Activated CD4-positive, alpha-beta T cell treated with anti-CD3 and anti-CD28 coated beads, Interleukin-2, amount 10 ng/mL, durations not matched to agents 7 days and 5 days (primary cell): Measurements from ENCODE around the gene SLC2A8. TPM values are rescaled to one million over a fixed set of nuclear protein-coding genes. Genes with fewer than 3 reads are reported as not detected.

Source experiments
- CTCF ChIA-PET: fragments of 350-600 bp; sonication (Branson Sonifier 250); formaldehyde crosslinking; loops from one replicate; lab custom pipeline; 2021; ENCODE audit warnings: antibody characterized with exemption; lab: Charles Lee
- POLR2A ChIA-PET: fragments of 350-600 bp; sonication (Branson Sonifier 250); formaldehyde crosslinking; loops from one replicate; lab custom pipeline; 2021; ENCODE audit warnings: antibody characterized with exemption; lab: Charles Lee
- DNase-seq: peaks from one replicate; pipeline ENCODE4 v3.0.0-alpha.2; 2020
- H3K27ac Mint-ChIP-seq: one replicate; pipeline ENCODE4 v1.8.0; 2021; ENCODE audit warnings: mild to moderate bottlenecking, moderate library complexity, mixed read lengths
- H3K27me3 Mint-ChIP-seq: one replicate; pipeline ENCODE4 v1.8.0; 2021; ENCODE audit warnings: mixed read lengths
- H3K36me3 Mint-ChIP-seq: one replicate; pipeline ENCODE4 v1.8.0; 2021; ENCODE audit warnings: low read depth, mixed read lengths
- H3K4me1 Mint-ChIP-seq: one replicate; pipeline ENCODE4 v1.8.0; 2021; ENCODE audit warnings: mixed read lengths
- H3K4me3 Mint-ChIP-seq: one replicate; pipeline ENCODE4 v1.8.0; 2021; ENCODE audit warnings: mild to moderate bottlenecking, moderate library complexity, mixed read lengths
- H3K9me3 Mint-ChIP-seq: one replicate; pipeline ENCODE4 v1.8.0; 2021; ENCODE audit warnings: mixed read lengths
- total RNA-seq, 2 experiments: library from RNA; stranded (reverse); gene quantifications; one replicate each; pipeline ENCODE4 v1.2.3, GENCODE V29; 2021

SLC2A8 gene
- total RNA-seq, 2 experiments from 2014 or later = 4.3 to 4.6 TPM

- ChIA-PET POLR2A (no interaction called here), CTCF (interaction anchor here (1.0 to 1.5 kb wide), 2 partner anchors 22 to 27 kb away, joined by 3 to 6 read pairs; no protein-coding TSS in a partner anchor)
- Mint-ChIP-seq H3K27ac (no peak overlapping the region), H3K27me3 (no peaks in the 10 kb centered on the region), H3K4me3 (no peak overlapping the region), H3K36me3 (peaks cover 42% of the 10 kb centered on the region), H3K9me3 (no peaks in the 10 kb centered on the region), H3K4me1 (peaks cover 49% of the 10 kb centered on the region)
- DNase-seq = no peak
Measured at GRCh38 chr9:127428348-127428747, 31.4 kb downstream of the SLC2A8 start.

DNA sequence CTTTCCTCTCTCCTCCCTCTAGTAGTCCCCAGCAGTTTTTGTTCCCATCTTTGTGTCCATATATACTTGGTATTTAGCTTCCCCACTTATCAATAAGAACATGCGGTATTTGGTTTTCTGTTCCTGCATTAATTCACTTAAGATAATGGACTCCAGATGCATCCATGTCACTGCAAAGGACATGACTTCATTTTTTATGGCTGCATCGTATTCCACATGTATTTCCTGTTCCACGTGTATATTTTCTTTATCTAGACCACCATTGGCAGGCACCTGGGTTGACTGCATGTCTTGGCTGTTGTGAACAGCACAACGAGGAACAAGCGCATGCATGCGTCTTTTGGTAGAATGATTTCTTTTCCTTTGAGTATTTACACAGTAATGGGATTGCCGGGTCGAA, 33.4 kb downstream of the SLC2A8 start:
- no peak for DNase-seq
- Mint-ChIP-seq H3K4me1 (peaks cover 32% of the 10 kb centered on the region), H3K36me3 (peaks cover 58% of the 10 kb centered on the region), H3K4me3 (no peak overlapping the region), H3K9me3 (no peaks in the 10 kb centered on the region), H3K27me3 (no peaks in the 10 kb centered on the region), H3K27ac (no peak overlapping the region)
- ChIA-PET POLR2A (no interaction called here), CTCF (interaction anchor here (1.8 to 2.1 kb wide), 2 partner anchors 13 to 28 kb away, joined by 4 to 5 read pairs; no protein-coding TSS in a partner anchor)

- Mint-ChIP-seq H3K9me3 (peaks cover 3% of the 10 kb centered on the region), H3K27me3 (no peaks in the 10 kb centered on the region), H3K4me1 (peaks cover 11% of the 10 kb centered on the region), H3K36me3 (peaks cover 77% of the 10 kb centered on the region), H3K27ac (peak overlapping the region; percentile 66), H3K4me3 (no peak overlapping the region)
- ChIA-PET CTCF (interaction anchor here (0.7 kb wide), 1 partner anchor 1237 kb away, joined by 3 read pairs; no protein-coding TSS in a partner anchor), POLR2A (no interaction called here)
- no peak for DNase-seq
Measured at GRCh38 chr9:127437497-127438264, 40.7 kb downstream of the SLC2A8 start.

DNA sequence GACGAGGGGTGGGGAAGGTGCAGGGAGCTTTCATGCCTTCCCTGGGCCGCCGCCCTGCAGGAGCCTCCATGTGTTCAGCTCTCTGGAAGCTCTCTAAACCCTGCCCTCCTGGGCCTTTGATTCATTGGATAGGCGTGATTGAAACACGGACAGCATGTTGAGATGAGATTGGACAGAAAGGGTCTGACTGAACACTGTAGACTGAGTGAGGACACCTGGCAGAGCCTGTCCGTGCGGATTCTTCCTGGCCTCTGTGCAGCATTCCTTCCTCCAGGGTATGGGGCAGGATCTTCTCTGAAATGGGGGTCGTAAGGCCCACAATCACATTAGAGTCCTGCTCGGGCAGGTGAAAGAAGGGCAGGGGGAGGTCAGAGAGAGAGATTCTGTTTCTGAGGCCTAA, 41.4 kb downstream of the SLC2A8 start:
- no peak for DNase-seq
- Mint-ChIP-seq H3K9me3 (peaks cover 3% of the 10 kb centered on the region), H3K4me1 (peaks cover 11% of the 10 kb centered on the region), H3K36me3 (peaks cover 78% of the 10 kb centered on the region), H3K27me3 (no peaks in the 10 kb centered on the region), H3K4me3 (no peak overlapping the region), H3K27ac (no peak overlapping the region)
- CTCF ChIA-PET = no interaction called here
- POLR2A ChIA-PET = no interaction called here

DNA sequence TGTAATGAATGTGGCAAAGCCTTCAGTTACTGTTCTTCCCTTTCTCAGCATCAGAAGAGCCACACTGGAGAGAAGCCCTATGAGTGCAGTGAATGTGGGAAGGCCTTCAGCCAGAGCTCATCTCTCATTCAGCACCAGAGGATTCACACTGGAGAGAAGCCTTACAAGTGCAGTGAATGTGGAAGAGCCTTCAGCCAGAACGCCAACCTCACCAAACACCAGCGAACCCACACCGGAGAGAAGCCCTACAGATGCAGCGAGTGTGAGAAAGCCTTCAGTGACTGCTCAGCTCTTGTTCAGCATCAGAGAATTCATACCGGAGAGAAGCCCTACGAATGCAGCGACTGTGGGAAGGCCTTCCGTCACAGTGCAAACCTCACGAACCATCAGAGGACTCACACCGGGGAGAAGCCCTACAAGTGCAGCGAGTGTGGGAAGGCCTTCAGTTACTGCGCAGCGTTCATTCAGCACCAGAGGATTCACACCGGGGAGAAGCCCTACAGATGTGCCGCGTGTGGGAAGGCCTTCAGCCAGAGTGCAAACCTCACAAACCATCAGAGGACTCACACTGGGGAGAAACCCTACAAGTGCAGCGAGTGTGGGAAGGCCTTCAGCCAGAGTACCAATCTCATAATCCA, 47.4 kb downstream of the SLC2A8 start:
- Mint-ChIP-seq H3K27me3 (no peaks in the 10 kb centered on the region), H3K9me3 (peaks cover 22% of the 10 kb centered on the region), H3K27ac (no peak overlapping the region), H3K4me1 (peaks cover 21% of the 10 kb centered on the region), H3K4me3 (no peak overlapping the region), H3K36me3 (peaks cover 92% of the 10 kb centered on the region)
- CTCF ChIA-PET = interaction anchor here (1.3 kb wide), 1 partner anchor 46 kb away, joined by 4 read pairs; no protein-coding TSS in a partner anchor
- DNase-seq = no peak
- POLR2A ChIA-PET = no interaction called here

DNA sequence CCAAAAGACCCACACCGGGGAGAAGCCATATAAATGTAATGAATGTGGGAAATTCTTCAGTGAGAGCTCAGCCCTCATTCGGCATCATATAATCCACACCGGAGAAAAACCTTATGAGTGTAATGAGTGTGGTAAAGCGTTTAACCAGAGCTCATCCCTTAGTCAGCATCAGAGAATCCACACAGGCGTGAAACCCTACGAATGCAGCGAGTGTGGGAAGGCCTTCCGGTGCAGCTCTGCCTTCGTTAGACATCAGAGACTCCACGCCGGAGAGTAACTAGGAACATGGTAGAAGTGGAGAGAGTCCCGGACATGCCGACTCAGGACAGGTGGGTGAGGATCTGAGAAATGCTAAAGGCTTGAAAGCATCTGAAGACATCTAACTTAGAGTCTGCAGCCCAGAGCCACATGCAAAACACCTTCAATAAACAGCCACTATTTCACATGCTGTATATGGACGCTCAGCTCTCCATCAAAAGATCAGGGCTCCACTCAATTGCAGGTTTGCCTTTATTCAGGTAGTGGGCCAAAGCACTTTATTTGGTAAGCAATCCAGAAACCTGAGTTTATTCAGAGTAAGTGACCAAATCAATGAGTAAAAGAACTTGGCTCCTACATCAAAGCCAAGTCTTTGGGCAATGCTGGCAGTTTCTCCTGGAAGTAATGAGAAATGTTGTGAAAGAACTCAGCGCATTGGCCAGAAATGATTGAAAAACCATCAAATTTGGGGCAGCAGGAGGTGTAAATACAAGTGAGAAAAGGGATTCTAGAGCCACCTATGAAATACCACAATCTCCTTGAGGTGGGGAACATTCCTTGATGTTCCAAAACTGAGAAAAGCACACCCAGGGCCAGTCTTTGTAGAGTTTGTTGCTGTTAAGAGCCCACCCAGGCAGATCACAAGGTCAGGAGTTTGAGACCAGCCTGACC, 48.2 kb downstream of the SLC2A8 start:
- peaks cover 22% of the 10 kb centered on the region for H3K9me3 Mint-ChIP-seq
- no peak overlapping the region for H3K4me3 Mint-ChIP-seq
- no peaks in the 10 kb centered on the region for H3K27me3 Mint-ChIP-seq
- CTCF ChIA-PET = no interaction called here
- H3K36me3 Mint-ChIP-seq = peaks cover 94% of the 10 kb centered on the region
- no peak for DNase-seq
- H3K4me1 Mint-ChIP-seq = peaks cover 29% of the 10 kb centered on the region
- no peak overlapping the region for H3K27ac Mint-ChIP-seq
- POLR2A ChIA-PET = no interaction called here

DNA sequence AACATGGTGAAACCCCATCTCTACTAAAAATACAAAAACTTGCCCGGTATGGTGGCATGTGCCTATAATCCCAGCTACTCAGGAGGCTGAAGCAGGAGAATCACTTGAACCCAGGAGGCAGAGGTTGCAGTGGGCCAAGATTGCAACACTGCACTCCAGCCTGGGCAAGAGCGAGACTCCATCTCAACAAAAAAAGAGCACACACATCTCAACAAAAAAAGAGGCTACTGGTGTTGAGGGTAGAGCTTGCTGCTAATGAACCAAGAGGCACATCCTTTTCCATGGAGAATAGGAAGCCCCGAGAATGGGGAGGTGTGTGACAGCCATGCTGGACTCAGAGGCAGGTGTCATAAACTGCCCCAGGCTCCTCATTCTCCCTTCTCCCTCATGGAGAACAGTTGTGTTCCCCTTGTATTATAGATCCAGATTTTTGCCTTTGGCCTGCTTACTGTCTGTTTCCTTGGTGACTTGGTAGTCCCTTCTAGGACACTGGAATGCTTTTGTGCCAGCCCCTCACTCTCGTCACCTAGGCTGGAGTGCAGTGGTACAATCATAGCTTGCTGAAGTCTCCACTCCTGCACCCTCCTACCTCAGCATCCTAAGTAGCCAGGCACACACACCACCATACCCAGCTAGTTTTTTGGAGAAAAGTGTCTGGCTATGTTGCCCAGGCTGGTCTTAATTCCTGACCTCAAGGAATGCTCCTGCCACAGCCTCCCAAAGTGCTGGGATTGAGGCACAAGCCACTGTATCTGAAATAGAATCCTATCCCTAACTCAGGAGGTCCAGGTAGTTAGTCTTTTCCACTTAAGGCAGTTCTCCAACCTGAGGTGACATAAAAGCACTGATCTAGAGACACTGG, 49.1 kb downstream of the SLC2A8 start:
- H3K4me1 Mint-ChIP-seq = peaks cover 31% of the 10 kb centered on the region
- CTCF ChIA-PET = interaction anchor here (1.6 kb wide), 1 partner anchor 48 kb away, joined by 3 read pairs; no protein-coding TSS in a partner anchor
- H3K4me3 Mint-ChIP-seq = no peak overlapping the region
- no peak for DNase-seq
- peaks cover 20% of the 10 kb centered on the region for H3K9me3 Mint-ChIP-seq
- POLR2A ChIA-PET = no interaction called here
- no peaks in the 10 kb centered on the region for H3K27me3 Mint-ChIP-seq
- no peak overlapping the region for H3K27ac Mint-ChIP-seq
- H3K36me3 Mint-ChIP-seq = peaks cover 90% of the 10 kb centered on the region

GRCh38 chr9:127446713-127447415, 49.9 kb downstream of the SLC2A8 start:
- H3K4me3 Mint-ChIP-seq = no peak overlapping the region
- CTCF ChIA-PET = interaction anchor here (1.6 kb wide), 1 partner anchor 48 kb away, joined by 3 read pairs; no protein-coding TSS in a partner anchor
- POLR2A ChIA-PET = interaction anchor here (0.7 kb wide), 1 partner anchor 157 kb away, joined by 5 read pairs; no protein-coding TSS in a partner anchor
- peaks cover 20% of the 10 kb centered on the region for H3K9me3 Mint-ChIP-seq
- H3K27ac Mint-ChIP-seq = no peak overlapping the region
- peaks cover 34% of the 10 kb centered on the region for H3K4me1 Mint-ChIP-seq
- DNase-seq = no peak
- peaks cover 89% of the 10 kb centered on the region for H3K36me3 Mint-ChIP-seq
- H3K27me3 Mint-ChIP-seq = no peaks in the 10 kb centered on the region

DNA sequence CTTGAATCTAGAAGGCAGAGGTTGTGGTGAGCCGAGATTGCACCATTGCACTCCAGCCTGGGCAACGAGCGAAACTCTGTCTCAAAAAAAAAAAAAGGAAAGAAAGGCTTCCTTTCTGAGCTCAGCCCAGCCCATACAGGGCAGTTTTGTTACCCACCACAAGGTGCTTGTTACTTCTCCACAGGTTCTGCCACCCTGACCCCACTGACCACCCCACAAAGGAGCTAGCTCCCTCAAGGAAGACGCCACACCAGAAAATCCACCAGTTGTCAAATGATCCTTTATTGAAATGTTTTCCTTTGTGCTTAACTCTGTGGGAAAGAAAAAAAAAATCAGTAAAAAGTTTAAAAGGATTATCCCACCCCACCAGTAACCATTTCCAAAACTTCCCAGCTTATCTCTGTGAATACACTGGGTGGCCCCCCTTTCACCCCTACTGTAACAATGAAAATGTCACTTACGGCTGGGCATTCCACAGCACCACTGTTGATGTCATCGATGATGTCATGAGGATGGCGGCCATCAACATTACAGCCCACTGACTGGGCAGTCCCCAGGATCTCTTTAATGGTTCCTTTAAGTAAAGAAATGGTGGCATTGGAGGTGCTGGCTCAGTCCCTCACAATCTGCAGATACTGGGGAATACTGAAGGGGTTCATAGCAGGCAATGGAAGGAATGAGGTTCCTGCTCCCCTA, 50.6 kb downstream of the SLC2A8 start:
- Mint-ChIP-seq H3K9me3 (peaks cover 20% of the 10 kb centered on the region), H3K4me3 (peak overlapping the region; percentile 10), H3K4me1 (peaks cover 40% of the 10 kb centered on the region), H3K27me3 (no peaks in the 10 kb centered on the region), H3K36me3 (peaks cover 82% of the 10 kb centered on the region), H3K27ac (no peak overlapping the region)
- DNase-seq = no peak
- POLR2A ChIA-PET = interaction anchor here (0.7 kb wide), 1 partner anchor 157 kb away, joined by 5 read pairs; no protein-coding TSS in a partner anchor
- CTCF ChIA-PET = interaction anchor here (0.6 to 1.6 kb wide), 2 partner anchors 9 to 49 kb away, joined by 3 read pairs; no protein-coding TSS in a partner anchor

DNA sequence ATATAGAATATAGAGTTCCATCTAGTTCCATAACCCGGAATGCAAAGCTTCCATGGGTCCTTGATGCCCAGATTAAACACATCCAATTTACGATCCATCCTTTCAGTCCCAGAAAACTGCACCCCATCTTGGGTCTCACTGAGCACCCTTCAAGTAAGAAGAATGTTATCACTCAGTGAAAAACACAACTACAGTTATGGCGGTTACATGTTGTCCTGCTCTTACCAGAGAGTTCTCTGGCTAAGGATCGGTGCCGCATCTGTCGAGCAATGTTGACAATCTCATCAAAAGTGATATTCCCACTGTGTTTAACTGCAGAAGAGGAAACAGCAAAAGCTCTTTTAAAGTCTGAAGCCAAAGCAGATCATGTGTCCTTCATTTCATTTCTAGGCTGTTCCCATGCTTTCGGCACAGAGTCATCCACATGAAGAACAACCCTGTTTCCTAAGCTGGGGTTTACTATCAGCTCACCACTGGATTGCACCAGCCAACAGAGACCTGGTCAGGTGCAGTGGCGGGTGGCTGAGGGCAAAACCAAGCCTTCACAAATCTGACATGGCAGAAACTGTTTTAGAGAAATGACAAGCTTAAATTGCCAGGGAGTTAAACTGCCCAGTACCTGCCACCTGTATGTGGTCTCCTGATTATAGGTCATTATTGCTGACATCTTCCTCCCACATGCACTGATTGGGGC, 51.3 kb downstream of the SLC2A8 start:
- DNase-seq = no peak
- H3K4me1 Mint-ChIP-seq = peaks cover 42% of the 10 kb centered on the region
- H3K36me3 Mint-ChIP-seq = peaks cover 77% of the 10 kb centered on the region
- H3K9me3 Mint-ChIP-seq = peaks cover 20% of the 10 kb centered on the region
- H3K27me3 Mint-ChIP-seq = no peaks in the 10 kb centered on the region
- H3K27ac Mint-ChIP-seq = peak overlapping the region; percentile 50
- ChIA-PET POLR2A (interaction anchor here (0.6 kb wide), 1 partner anchor 27 kb away, joined by 3 read pairs; no protein-coding TSS in a partner anchor), CTCF (interaction anchor here (0.6 to 1.6 kb wide), 2 partner anchors 8 to 50 kb away, joined by 3 read pairs; no protein-coding TSS in a partner anchor)
- peak overlapping the region; percentile 86 for H3K4me3 Mint-ChIP-seq
